Activated CD4-positive, alpha-beta T cell treated with anti-CD3 and anti-CD28 coated beads, Interleukin-2, amount 50 U/mL, for 48 hours (primary cell): ENCODE data around the gene OR1M1.
"Not testable (repeated sequence)": the region's sequence is repeated elsewhere in the genome, so short reads cannot be mapped to it uniquely, and the experiment has no call there.

Experiments
- DNase-seq, 2 experiments: peaks; one replicate each; pipeline ENCODE4 v3.0.0-alpha.2; 2020

Gene OR1M1, protein sequence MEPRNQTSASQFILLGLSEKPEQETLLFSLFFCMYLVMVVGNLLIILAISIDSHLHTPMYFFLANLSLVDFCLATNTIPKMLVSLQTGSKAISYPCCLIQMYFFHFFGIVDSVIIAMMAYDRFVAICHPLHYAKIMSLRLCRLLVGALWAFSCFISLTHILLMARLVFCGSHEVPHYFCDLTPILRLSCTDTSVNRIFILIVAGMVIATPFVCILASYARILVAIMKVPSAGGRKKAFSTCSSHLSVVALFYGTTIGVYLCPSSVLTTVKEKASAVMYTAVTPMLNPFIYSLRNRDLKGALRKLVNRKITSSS

DNA sequence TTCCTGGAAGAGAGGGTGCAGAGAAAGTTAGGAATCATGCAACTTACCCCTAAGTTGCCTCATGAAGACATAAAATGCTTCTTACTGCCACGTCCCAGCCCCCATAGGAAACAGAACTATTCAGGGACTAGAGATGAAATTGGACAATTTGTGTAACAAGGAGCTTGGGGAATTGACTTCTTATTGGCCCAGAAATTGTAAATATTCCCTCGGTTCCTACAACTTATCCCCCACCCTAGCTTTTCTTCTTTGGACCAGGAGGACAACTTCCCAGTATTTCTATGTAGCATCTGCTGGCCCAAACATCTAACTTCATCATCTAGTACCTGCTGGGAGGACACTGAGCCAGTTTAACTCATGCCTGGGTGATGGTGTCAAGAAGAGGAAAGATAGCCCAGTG, at the start of gene OR1M1:
OR1M1 (plus strand) TSS at position 301 of the 400 bp plus-strand sequence. CDS start 6,184 bp downstream, outside the sequence.
- DNase-seq, result no peak

DNA sequence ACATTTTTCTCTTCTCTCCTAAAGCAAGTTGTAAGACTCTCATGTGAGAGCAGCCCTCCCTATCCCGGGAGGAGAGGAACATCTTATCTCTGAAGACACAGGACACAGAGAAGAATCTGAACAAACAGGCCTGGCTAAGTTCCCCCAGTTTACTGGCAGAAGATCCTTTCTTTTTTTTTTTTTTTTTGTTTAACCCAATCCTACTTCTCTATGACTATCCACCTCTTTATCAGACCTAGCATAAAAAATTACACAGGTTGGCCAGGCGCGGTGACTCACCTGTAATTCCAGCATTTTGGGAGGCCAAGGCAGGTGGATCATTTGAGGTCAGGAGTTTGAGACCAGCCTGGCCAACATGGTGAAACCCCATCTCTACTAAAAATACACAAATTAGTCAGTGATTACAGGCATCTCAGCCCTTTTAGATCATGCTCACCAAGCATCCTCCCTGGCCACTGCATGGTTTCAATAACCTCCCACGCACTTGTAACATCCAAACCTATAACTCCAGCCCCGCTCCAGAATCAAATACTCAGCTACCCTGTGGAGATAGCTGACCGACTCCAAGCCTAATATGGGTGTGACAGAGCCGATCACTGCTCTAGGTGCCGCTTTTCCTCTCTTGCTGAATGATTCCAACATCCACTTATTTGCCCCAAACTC, 49.3 kb upstream of the OR1M1 start:
- no peak for DNase-seq

DNA sequence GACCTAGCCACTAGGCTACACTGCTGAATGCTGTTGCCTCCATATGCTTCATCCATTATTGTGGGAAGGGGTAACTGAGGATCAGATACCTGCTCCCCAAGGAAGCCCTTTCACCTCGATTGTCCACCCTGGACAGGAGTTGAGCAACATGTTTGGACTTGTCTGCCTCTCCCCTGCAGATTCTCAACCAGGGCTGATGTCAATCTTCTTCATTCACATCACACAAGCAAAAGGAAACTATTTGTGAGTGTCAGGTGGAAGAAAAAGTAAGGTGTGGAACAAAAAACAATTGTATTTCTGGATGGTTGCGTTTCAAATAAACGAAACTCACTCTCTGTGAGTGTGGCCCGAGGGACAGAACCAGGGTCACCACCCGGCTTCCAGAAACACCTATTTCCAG, 47.1 kb upstream of the OR1M1 start:
- no peak for DNase-seq

DNA sequence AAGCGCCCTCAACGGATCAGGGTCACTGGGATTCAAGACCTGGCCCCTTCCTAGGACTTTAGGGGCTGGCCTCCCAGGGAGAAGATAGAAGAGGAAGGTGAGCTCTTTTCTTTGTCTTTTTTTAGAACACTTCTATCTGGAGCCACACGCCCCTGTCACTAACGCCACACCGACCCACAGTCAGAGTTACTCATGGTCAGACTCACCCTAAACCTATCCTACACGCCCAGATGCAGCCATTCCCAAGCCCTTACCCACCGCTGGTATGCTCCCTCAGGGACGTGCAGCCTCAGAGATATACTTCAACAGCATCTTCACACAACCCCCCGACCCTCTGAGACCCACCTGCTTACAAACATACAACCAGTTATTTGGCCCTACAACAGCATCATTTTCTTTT, 46.7 kb upstream of the OR1M1 start:
- no peak for DNase-seq

DNA sequence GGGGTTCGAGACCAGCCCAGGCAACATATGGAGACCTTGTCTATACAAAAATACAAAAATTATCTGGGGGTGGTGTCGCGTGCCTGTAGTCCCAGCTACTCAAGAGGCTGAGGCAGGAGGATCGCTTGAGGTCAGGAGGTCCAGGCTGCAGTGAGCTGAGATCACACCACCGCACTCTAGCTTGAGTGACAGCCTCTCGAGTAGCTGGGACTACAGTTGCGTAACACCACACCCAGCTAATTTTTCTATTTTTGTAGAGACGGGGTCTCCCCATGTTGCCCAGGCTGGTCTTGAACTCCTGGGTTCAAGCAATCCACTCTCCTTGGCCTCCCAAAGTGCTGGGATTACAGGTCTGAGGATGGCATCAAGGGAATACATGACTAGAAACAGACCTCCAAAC, 45.8 kb upstream of the OR1M1 start:
- DNase-seq, result no peak

DNA sequence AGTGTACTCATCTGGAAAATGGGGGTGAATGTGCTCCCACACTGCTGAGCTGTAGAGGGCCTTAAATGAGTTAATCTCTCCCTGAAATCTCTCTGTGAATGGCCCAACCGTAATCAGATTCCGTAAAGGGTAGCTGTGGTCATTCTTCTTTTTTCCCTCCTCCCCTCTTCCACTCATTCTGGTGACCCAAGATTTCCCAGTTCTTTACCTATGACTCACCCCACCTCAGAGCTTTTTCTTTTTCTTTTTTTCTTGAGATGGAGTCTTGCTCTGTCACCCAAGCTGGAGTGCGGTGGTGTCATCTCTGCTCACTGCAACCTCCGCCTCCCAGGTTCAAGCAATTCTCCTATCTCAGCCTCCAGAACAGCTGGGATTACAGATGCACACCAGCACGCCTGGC, 43.3 kb upstream of the OR1M1 start:
- no peak for DNase-seq

DNA sequence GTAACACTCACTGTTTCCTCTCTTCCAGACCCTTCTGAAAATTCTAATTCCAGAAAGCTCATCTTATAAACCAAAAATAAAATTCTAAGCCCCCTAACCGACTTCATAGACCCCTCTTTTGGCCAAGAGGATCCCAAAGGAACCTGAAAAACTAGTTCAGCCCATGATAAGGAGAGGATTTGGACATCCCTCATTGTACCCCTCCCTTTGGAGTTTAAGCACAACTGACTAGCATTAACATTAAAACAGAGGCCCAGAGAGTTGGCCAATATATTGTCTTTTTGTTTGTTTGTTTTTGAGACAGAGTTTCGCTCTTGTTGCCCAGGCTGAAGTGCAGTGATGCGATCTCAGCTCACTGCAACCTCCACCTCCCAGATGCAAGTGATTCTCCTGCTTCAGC, 42.4 kb upstream of the OR1M1 start:
- no peak for DNase-seq

DNA sequence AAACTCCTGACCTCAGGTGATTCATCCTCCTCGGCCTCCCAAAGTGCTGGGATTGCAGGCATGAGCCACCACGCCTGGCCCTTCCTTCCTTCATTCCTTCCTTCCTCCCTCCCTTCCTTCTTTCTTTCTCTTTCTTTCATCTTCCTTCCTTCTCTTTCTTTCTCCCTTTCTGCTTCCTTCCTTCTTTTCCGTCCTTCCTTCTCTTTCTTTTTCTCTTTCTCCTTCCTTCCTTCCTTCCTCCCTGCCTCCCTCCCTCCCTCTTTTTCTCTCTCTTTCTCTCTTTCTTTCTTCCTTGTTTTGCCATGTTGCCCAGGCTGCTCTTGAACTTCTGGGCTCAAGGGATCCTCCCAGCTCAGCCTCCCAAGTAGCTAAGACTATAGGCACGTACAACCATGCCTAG, 40.2 kb upstream of the OR1M1 start:
- DNase-seq, result no peak

DNA sequence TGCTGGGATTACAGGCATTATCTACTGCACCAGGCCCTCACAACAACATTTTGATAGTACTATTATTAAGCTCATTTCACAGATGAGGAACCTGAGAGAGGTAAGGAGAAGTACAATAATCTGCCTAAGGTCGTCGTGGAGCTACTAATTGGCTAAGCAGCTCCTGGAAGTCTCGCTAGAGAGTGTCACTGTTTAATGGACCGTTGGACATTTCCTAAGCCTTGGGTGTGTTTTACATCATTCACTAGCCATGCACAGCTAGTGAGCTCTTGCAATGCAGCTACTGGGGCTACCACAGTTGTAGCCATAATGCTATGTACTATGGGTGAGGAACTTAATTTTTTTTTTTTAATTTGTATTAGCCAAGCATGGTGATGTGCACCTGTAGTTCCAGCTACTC, 34.0 kb upstream of the OR1M1 start:
- DNase-seq, result no peak

DNA sequence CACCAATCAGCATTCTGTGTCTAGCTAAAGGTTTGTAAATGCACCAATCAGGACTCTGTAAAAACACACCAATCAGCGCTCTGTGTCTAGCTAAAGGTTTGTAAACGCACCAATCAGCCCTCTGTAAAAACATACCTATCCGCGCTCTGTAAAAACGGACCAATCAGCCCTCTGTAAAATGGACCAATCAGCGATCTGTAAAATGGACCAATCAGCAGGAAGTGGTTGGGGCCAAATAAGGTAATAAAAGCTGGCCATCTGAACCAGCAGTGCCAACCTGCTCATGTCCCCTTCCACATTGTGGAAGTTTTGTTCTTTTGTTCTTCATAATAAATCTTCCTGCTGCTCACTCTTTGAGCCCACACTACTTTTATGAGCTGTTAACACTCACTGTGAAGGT, 33.2 kb upstream of the OR1M1 start:
- not testable (repeated sequence) for DNase-seq

DNA sequence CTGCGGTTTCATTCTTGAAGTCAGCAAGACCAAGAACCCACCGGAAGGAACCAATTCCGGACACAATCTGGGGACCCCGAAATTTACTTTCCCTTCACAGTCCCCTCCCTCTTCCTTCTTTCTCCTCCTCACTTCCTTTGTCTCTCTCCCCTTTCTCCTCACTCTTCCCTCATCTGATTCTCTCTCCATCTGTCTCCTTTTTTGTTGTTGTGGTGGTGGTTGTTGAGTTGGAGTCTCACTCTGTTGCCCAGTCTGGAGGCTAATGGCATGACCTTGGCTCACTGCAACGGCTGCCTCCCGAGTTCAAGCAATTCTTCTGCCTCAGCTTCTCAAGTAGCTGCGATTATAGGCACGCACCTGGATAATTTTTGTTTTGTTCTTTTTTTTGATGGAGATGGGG, 32.7 kb upstream of the OR1M1 start:
- no peak for DNase-seq

DNA sequence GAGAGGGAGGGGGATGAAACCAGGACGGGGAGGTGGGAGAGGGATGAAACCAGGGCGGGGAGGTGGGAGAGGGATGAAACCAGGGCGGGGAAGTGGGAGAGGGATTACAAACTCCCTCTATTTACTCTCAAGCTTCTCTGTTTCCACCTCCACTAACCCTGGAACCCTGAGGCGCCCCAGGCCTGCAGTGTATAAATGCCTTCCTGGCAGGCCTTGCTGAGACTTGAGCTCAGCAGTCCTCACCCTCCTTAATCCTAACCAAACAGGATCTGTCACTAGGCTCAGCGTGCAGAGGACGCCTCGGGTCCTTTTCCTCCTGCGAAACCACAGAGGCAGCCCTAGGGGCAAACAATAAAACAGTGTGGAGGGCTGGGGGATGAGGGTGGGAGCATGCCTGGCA, 32.1 kb upstream of the OR1M1 start:
- DNase-seq, result no peak

DNA sequence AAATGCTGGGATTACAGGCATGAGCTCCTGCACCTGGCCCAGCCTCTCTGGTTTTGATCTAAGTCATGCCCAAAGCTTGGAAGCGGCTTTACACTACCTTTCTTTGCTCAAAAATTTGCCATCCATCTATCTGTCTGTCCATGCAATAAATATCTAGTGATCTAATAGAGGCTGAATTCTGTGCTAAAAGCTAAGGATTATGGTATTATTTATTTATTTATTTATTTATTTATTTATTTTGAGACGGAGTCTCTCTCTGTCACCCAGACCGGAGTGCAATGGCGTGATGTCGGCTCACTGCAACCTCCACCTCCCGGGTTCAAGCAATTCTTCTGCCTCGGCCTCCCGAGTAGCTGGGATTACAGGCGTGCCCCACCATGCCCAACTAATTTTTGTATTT, 30.7 kb upstream of the OR1M1 start:
- DNase-seq, result not testable (repeated sequence)

DNA sequence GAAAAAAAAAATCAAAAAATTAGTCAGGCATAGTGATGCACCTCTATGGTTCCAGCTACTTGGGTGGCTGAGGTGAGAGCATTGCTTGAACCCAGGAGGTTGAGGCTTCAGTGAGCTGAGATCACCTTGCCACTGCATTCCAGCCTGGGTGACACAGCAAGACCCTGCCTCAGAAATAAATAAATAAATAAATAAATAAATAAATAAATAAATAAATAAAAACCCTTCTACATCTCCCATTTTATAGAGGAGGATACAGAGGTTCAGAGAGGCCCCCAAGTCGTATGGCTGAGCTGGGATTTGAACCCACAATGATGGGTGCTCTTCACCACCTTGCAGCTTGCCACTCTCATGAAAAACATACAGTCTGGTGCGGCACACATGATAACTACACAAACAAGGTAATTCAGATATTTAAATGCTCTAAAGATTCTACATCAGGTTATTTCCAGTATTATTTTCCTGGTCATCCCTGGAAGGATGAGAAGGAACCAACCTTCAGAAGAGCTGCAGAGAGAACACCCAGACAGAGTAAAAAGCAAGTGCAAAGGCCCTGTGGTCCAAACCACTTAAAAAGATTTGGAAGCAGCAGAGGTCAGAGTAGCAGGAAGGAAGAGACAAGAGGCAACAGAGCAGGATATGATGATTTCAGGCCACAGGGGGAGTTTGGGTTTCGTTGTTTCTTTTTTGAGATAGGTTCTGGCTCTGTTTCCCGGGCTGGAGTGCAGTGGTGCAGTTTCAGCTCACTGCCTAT, 29.2 kb upstream of the OR1M1 start:
- DNase-seq, result no peak

DNA sequence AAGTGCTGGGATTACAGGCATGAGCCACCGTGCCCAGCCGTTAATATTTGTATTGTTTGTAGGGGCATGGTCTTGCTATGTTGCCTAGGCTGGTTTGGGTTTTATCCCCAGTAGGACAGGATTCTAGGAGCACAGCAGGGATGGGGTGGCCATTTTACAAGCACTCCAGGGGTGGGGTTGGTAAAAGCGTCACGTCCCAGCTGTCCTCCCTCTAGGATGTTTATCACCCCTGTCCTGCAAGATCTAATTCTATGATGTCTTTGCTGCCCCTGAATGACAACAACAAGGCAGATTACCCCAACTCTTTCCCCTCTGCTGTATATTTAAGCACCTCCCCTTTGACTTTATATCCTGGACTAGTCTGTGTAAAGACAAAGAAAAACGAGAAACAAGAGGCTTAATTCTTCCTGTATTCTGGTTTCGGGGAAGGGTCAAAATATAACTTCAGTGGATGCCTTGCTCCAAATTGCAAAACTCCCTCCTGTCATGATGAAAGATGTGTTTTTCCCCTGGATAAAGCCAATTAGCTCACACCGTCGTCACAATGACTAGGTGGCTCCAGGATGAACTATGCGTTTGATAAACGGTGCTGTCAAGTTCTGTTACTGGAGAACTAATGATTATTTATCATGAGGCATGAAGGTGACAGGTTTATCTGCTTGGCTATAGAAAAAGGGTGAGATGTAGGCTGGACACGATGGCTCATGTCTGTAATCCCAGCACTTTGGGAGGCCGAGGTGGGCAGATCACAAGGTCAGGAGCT, 27.8 kb upstream of the OR1M1 start:
- DNase-seq, result no peak

DNA sequence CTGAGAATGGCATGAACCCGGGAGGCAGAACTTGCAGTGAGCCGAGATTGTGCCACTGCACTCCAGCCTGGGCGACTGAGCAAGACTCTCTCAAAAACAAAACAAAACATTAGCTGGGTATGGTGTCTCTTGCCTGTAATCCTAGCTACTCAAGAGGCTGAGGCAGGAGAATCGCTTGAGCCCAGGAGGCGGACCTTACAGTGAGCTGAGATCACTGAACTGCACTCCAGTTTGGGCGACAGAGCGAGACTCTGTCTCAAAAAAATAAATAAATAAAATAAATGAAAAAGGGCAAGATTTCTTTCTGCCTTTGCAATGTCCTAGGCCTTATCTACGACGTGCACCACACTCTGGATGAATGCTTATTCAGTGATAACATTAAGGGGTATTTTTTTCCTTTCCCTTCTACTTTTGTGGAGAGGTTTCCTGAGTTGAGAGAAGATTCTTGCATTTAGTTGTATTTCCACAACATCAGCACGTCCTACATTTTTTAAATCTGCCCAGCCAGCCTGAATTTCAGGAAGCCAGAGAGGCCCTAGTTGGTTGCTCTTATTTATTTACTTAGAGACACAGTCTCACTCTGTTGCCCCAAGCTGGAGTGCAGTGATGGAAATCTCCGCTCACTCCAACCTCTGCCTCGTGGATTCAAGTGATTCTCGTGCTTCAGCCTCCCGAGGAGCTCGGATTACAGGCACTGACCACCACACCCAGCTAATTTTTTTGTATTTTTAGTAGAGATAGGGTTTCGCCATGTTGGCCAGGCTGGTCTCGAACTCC, 26.1 kb upstream of the OR1M1 start:
- no peak for DNase-seq

DNA sequence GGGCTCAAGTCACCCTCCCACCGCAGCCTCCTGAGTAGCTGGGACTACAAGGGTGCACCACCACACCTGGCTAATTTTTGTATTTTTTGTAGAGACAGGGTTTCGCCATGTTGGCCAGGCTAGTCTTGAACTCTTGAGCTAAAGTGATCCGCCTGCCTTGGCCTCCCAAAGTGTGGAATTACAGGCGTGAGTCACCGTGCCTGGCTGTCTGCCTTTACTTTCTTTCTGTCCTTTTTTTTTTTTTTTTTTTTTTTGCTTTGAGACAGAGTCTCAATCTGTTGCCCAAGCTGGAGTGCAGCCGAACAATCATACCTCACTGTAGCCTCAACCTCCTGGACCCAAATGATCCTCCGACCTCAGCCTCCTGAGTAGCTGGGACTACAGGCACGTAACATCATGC, 25.0 kb upstream of the OR1M1 start:
- DNase-seq, result no peak

DNA sequence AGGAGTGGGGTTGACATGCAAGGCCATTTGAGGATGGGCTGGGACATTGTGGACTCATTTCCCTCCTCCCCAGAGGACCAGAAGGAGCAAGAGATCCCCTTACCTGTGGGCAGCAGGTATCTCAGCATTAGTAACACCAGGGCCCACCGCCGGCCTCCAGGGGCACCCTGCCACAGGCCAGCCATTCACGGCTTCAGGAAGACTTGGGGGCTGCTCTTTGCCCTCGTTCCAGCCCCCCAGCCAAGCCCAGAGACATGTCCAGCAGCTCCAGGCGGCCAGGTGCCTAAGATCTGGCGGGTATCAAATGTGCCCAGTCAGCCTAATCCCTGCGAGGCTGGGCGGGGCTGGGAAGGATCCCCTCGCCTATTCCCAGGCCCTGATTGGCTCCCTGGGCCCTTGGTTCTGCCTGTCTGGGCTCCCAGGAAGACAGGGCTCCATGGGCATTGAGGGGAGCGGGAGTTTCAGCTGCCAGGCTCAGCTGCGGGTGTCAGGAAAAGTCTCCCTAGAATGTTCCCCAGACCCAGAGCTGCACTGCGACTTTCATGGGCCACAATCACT, 21.3 kb upstream of the OR1M1 start:
- DNase-seq, result no peak

DNA sequence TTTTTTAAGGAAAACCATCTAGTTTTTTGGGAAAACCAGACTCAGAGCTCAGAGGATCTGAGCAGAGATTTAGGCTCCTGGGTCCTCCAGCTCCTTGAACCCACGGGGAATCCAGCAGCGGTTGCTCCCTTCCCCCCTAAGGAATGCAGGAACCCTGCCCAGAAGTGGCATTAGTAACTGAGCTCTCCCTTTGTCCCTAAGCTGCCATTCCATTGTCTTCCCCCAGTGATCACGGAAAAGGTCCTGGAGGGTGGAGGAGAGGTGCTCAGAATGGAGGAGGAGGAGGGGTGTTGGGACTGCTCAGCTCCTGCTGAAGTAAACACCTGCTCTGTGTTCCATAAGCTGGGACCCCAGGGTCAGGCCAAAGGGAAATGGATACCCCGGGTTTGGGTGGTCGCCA, 16.8 kb upstream of the OR1M1 start:
- DNase-seq, result no peak

DNA sequence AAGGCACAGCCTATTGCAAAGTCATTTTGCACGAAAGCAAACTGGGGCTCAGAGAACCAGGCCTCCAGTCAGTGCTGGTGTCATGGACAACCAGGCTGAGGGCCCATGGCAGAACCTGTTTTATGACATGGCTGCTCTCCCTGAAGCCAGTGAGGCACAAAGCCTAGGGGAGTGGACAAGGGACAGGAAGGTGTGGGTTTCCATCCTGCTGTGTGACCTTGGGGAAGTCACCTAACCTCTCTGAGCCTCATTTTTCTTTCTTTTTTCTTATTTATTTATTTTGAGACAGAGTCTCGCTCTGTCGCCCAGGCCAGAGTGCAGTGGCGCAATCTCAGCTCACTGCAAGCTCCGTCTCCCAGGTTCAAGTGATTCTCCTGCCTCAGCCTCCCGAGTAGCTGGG, 15.1 kb upstream of the OR1M1 start:
- DNase-seq, result not testable (repeated sequence)

DNA sequence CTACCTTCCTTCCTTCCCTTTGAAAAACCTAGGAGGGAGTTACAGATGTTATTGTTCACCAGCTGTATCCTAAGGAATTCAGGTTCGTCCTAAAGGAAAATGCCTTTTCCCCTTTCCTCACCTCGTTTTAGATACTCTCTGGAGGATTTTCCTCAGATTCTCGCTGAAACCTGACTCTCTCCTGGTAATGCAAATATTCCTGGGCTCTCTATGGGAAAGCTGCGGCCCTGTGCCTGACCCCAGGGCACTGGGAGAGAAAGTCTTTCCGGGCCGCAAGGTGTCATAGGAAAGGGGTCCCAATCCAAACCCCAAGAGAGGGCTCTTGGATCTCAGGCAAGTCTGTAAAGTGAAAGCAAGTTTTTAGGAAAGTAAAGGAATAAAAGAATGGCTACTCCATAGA, 13.1 kb upstream of the OR1M1 start:
- no peak for DNase-seq
